ENCODE results near the gene ANGPTL4.

GRCh38 chr19:8404391-8405151 is 40.6 kb downstream of the ANGPTL4 start:
- no peak for TF ChIP-seq CTCF (IDR thresholded peaks at IDR 0.05)
- TF ChIP-seq EZH2 (IDR thresholded peaks at IDR 0.05): no peak
- TF ChIP-seq EZH2phosphoT487 (IDR thresholded peaks at IDR 0.05): no peak
